Limb (tissue), 2 donors: ENCODE results near the gene PHLDA3.
A peak's percentile ranks its signal among the peaks of the same experiment; 100 is the strongest.

Source experiments
- DNase-seq, 2 donors: peaks; one replicate each; pipeline ENCODE4 v3.0.0-alpha.2; 2016; ENCODE audit errors: extremely low spot score in 2 of 2

PHLDA3 gene

GRCh38 chr1:201468844-201469644 is at the start of gene PHLDA3:
Gene PHLDA3 (minus strand): TSS chr1:201469188. CDS start chr1:201468786, 402 bp downstream.
- peak; percentile 74 to 89 for DNase-seq

- DNase-seq, result no peak
Measured at GRCh38 chr1:201518071-201518470, 49.1 kb upstream of the PHLDA3 start.

- DNase-seq, result no peak
Measured at GRCh38 chr1:201517631-201518030, 48.6 kb upstream of the PHLDA3 start.

- no peak for DNase-seq
Measured at GRCh38 chr1:201516511-201517127, 47.6 kb upstream of the PHLDA3 start.

GRCh38 chr1:201515895-201516294 is 46.9 kb upstream of the PHLDA3 start:
- DNase-seq, result no peak

- no peak for DNase-seq
Measured at GRCh38 chr1:201515062-201515750, 46.2 kb upstream of the PHLDA3 start.

GRCh38 chr1:201514466-201514865 is 45.5 kb upstream of the PHLDA3 start:
- DNase-seq, result no peak

GRCh38 chr1:201513498-201514243 is 44.7 kb upstream of the PHLDA3 start:
- no peak for DNase-seq

GRCh38 chr1:201511941-201512539 is 43.1 kb upstream of the PHLDA3 start:
- peak in 1 of 2 donors; percentile 55 for DNase-seq

- no peak for DNase-seq
Measured at GRCh38 chr1:201511396-201511940, 42.5 kb upstream of the PHLDA3 start.

GRCh38 chr1:201510734-201511133 is 41.7 kb upstream of the PHLDA3 start:
- no peak for DNase-seq

- no peak for DNase-seq
Measured at GRCh38 chr1:201509601-201510374, 40.8 kb upstream of the PHLDA3 start.

GRCh38 chr1:201508809-201509208 is 39.8 kb upstream of the PHLDA3 start:
- no peak for DNase-seq

- DNase-seq, result no peak
Measured at GRCh38 chr1:201507360-201507675, 38.3 kb upstream of the PHLDA3 start.

- peak; percentile 63 to 85 for DNase-seq
Measured at GRCh38 chr1:201506557-201507359, 37.8 kb upstream of the PHLDA3 start, which contains the start of gene CSRP1. Gene CSRP1 (minus strand): TSS chr1:201507123. CDS start chr1:201496303, 10,820 bp downstream.

- DNase-seq, result no peak
Measured at GRCh38 chr1:201506092-201506491, 37.1 kb upstream of the PHLDA3 start.

- DNase-seq, result no peak
Measured at GRCh38 chr1:201505503-201505890, 36.5 kb upstream of the PHLDA3 start.

GRCh38 chr1:201504799-201505502 is 36.0 kb upstream of the PHLDA3 start:
- no peak for DNase-seq

- no peak for DNase-seq
Measured at GRCh38 chr1:201504179-201504631, 35.2 kb upstream of the PHLDA3 start.
